HG02798 (cell line): ENCODE results near the gene ABCC1.
"Not testable (repeated sequence)": the region's sequence is repeated elsewhere in the genome, so short reads cannot be mapped to it uniquely, and the experiment has no call there.

Experiments used
- ATAC-seq: cut with Tn5 transposase; IDR thresholded peaks from one replicate; pipeline ENCODE4 v1.9.1; 2021; ENCODE audit warnings: mild to moderate bottlenecking; ENCODE audit not compliant: unreplicated experiment, poor library complexity

ABCC1 gene

DNA sequence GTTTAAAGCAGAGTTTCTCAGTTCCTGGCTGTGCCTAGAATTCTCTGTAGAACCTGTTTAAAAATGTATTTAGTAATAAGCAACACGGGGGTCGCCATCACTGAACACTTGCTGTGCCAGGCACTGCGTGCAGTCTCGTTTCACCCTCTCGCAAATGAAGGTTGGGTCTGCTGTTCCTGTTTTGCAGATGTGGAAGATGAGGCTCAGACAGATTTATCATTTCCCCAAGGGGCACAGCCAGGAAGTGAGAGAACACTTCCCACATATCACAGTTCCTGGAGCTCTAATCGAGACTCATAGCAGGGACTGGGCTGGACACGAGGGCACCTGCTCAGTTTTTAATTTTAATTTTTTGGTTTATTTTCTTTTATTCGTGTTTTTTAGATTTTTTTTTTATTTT lies 151.2 kb downstream of the ABCC1 start:
- no peak for ATAC-seq

DNA sequence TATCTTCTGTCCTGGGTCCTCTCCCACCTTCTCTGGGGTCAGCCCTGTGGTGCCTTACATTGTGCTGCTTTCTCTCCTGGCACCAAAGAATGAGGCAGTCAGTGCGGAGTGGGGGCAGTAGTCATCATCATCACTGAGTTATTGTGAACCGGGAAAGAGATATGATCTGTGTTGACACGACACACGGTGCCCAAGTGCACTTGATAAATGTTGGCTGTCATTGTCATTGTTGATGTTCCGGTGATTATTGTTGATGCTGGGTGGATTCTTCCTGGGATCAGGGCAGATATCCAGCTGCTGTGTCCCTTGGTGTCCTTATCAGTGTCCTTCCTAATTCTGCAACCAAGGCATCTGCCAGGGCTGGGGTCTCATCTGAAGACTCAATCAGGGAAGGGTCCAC lies 152.2 kb downstream of the ABCC1 start:
- no peak for ATAC-seq

DNA sequence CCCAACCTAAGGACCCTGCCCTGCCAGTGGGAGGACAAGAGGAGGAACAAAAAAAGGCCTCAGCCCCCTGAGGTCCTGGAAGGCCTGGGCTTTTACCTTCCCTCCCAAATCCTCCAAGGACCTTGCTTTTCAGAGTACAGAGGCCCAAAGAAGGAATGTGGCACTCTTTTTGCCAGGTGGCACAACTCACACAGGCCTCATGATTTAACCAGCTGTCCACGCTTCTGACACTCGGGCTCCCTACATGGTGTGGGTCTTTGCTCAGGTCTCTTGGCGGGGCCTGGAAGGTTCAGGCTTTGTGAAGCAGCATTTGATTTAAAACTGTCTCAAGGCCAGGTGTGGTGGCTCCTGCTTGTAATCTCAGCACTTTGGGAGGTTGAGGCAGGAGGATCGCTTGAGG lies 153.3 kb downstream of the ABCC1 start:
- ATAC-seq, result no peak

DNA sequence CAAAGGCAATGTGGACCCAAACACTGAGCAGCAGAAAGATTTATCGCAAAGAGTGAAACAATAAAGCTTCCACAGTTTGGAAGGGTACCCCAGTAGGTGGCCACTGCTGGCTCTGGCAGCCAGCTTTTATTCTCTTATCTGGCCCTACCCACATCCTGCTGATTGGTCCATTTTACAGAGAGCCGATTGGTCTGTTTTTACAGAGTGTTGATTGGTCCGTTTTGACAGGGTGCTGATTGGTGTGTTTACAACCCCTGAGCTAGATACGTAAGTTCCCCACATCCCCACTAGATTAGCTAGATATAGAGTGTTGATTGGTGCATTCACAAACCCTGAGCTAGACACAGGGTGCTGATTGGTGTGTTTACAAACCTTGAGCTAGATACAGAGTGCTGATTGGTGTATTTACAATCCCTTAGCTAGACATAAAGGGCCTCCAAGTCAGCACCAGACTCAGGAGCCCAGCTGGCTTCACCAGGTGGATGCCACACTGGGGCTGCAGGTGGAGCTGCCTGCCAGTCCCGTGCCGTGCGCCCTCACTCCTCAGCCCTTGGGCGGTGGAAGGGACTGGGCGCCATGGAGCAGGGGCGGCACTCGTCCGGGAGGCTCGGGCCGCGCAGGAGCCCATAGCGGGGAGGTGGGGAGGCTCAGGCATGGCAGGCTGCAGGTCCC lies 154.9 kb downstream of the ABCC1 start:
- not testable (repeated sequence) for ATAC-seq

DNA sequence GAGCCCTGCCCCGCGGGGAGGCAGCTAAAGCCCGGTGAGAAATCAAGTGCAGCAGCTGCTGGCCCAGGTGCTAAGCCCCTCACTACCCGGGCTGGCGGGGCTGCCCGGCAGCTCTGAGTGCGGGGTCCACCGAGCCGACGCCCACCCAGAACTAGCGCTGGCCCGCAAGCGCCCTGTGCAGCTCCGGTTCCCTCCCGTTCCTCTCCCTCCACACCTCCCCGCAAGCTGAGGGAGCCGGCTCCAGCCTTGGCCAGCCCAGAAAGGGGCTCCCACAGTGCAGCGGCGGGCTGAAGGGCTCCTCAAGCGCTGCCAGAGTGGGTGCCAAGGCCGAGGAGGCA lies 155.4 kb downstream of the ABCC1 start:
- not testable (repeated sequence) for ATAC-seq

DNA sequence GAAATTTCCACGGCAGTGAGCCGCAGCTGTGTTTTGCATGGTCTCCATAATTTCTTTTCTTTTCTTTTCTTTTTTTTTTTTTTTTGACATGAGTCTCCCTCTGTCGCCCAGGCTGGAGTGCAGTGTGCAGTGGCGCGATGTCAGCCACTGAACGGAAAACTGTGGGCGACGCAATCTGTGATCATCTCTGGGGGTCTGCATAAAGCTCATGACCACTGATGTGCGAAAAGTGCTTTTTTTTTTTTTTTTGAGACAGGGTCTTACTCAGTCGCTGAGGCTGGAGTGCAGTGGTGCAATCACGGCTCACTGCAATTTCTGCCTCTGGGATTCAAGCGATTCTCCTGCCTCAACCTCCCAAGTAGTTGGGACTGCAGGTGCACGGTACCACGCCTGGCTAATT lies 156.2 kb downstream of the ABCC1 start:
- ATAC-seq, result no peak

DNA sequence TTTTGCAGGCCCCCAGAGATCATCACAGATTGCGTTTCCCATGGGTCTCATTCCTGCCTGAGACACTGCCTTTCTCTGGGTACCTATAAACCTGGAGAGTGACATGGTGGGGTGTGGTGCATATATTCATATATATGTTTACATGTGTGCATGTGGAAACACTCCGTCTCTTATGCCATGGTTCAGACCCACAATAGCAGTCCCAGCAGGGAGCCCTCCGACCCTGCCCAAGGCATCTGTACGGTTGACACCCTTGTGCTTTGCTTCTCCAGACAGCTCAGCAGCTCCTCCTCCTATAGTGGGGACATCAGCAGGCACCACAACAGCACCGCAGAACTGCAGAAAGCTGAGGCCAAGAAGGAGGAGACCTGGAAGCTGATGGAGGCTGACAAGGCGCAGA lies 157.1 kb downstream of the ABCC1 start:
- no peak for ATAC-seq

DNA sequence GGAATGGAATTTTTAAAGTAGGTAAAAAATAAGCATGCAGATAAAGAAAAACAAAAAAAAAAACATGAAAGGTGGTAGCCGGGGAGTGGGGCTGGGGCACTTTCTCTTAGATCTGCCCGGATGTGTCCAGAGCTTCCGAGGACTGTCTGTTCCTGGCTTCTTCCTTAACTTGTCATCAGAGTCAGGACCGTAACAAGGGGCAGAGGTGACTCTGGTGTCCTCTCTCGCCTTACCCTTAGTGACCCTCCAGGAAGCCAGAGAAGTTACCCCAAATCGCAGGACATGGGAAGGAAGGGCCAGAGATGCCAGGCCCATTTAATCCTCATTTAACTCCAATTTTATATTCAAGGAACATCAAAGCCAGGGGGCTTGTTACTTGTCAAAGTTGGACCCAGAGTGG lies 158.4 kb downstream of the ABCC1 start:
- no peak for ATAC-seq

DNA sequence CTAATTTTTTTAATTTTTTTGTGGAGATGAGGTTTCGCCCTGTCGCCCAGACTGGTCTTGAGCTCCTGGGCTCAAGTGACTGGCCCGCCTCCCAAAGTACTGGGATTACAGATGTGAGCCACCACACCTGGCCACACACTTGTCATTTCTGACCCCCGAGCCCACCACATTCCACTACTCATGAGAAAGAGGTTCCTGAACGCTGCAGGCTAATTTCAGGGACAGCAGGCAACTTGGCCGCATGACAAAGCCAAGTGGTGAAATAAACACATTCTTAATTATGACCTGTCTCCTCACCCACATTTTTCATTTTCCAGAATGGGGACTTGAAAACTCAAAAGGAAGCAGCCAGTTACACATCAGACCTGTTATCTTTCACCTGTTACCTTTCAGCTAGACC lies 159.3 kb downstream of the ABCC1 start:
- no peak for ATAC-seq

DNA sequence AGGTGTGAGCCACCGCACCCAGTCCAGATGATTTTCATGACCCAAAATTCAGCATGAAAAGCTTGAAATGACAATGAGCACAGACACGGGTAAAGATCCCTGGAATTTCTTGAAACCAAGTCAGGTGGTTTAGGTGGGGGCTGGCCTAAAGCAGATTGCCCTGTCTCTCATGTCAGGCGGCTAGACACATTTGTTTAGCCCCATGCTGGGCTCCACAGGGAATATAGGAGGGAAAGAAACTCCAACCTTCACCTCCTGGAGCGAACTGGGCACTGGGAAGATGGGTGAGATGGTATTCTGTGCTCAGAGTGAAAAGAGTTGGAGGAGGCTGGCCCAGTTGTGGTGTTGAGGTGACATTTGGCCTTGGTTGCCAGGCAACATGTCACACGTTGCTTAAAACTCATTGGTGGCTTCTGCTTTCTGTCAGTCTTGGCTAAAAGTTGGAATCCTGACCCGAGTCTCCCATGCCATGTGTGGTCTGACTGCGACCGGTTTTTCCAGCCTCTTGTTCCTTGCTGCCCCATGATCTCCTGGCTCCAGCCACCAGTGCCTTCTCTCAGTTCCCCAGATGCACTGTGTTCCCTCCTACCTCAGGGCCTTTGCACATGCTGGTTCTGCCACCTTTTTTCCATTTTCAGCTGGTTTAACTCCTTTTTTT lies 160.2 kb downstream of the ABCC1 start:
- ATAC-seq, result no peak

DNA sequence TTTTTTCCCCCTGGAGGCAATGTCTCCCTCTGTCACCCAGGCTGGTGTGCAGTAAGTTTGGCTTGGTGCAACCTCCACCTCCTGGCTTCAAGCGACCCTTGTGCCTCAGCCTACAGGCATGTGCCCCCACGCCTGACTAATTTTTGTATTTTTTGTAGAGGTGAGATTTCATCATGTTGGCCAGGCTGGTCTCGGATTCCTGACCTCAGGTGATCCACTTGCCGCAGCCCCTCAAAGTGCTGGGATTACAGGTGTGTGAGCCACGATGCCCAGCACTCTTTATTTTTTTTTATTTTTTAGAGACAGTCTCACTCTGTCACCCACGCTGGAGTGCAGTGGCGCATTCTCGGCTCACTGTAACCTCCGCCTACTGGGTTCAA lies 160.7 kb downstream of the ABCC1 start:
- no peak for ATAC-seq

DNA sequence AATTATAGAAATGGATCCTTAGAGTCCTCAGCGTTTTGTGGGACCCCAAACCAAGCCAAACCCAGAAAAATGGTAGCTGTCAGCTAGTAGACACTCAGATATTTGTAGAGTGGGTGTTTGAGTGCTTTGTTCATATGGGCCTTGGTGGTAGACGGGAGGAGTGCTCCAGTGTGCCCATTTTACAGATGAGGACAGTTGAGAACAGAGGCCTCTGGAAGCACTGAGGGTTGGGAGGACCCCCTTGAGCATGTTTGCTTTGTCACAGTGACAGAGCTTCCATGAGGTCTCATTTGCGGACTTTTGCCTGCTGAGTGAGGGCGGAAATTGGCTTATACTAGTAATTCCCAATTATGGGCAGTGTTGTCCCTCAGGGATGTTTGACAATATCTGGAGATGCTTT lies 162.2 kb downstream of the ABCC1 start:
- ATAC-seq, result no peak

DNA sequence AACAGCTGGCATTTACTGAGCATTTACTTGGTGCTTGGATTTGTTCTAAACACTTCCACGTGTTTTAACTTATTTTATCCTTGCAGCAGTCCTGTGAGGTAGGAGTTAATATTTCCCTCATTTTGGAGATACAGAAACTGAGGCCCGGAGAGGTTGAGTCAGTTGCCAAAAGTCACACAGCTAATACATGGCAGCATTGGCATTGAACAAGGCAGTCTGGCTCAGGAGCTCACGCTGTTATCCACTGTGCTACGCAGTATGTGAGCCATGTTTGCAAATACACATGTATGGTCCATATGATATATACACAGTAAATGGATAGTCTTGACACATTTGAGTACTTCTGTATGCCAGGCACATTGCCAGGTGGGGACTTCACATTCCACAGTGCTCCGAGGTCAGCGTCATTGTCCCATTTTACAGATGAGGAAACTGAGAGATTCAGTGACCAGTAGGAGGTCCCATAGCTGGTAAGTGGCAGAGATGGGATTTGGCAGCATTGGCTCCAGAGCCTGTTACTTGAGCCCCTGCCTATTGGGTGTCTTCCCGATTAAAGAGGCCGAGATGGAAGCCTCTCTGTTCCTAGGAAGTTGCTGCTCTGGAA lies 163.1 kb downstream of the ABCC1 start:
- ATAC-seq, result no peak

DNA sequence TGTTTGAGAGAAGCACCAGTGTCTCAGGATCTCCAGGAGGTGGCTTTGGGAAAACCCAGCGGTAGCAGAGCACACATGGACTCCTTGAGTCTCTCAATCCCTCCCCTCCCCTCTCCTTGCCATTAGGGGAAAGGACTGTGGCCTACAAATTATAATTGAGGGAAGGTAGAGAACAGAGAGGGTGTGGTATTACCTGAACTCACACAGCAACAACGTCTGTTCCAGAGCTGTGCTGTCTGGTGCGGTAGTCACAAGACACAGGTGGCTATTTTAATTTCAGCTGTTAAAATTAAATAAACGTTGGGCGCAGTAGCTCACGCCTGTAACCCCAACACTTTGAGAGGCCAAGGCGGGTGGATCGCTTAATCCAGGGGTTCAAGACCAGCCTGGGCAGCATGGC lies 163.7 kb downstream of the ABCC1 start:
- ATAC-seq, result no peak

DNA sequence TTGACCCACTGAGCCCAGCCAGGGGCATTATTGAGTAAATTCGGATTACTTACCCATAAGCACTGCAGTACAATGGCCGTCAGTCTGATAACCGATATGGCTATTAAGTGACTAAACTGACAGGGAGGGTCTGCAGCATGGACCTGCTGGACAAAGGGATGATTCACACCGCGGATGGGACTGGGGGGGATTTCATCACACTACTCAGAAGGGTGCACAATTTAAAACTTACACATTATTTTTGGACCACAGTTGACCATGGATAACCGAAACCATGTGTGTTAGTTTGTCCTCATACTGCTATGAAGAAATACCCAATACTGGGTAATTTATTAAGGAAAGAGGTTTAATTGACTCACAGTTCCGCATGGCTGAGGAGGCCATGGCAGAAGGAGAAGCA lies 167.4 kb downstream of the ABCC1 start:
- no peak for ATAC-seq

DNA sequence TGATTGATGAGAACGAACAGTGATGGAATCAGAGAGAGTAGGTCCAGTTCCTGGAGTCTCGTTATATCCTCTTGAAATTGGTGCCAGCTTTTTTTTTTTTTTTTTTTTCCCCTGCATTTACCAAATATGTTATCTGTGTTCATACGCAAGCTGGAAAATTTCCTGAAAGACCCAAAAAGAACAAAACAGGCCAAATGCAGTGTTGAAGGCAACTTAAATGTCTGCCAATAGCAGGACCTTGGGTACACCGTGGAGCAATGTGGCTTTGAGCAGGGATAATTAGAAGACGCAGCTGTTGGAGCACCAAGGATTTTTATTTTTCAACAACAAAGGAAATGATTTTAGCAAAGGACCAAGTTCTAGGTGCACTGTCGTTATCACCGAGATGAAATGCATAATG lies 168.9 kb downstream of the ABCC1 start:
- ATAC-seq, result no peak

DNA sequence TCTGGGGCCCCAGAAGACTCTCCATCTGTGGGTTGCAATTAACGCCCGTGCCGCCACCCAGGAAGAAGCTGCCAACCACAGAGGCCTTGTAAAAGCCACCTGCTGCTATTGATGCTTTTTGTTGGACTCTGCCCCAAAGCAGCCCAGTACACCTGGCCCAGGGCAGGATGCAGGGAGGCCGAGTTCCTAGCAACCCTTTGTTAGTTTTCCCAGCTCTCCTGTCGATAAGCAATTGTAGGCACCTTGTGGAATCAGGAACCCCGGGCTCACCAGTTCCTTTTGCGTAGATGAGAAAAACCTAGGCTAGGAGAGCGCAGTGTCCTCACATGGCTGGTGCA lies 170.6 kb downstream of the ABCC1 start:
- ATAC-seq, result no peak

DNA sequence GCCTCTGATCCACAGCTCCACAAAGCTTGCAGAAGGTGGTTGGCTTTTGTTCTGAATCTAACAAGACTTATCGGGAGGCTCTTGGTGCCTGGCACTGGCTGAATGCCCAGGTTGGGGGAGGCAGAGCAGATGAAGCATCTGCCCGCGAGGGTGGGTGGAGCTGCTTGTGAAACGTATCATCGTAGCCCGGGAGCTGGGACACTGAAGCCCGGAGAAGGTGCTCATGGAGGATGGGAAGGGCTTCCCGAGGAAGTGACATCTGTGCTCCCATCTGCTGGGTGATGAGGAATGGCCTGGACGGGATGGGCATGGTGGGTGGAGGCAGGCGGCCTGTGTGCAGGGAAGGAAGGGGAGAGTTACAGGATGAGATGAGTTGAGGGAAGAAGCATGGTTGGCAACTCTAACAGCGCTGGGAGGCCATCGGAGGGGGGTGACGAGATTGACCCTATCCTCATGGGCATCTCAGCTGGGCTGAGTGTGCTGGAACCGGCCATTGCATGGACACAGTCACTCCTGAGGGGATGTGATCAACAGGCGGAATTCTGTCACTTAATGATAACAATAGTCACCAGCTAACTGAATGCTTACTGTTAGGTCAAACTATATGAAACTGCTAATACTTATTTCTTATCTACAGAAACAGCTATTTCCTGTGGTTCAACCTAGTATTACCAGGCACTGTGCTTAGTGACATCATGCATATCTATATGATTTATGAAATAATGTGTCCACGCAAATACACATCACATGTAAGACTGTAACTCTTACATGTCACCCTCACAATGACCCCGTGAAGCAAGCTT lies 171.2 kb downstream of the ABCC1 start:
- ATAC-seq, result no peak

DNA sequence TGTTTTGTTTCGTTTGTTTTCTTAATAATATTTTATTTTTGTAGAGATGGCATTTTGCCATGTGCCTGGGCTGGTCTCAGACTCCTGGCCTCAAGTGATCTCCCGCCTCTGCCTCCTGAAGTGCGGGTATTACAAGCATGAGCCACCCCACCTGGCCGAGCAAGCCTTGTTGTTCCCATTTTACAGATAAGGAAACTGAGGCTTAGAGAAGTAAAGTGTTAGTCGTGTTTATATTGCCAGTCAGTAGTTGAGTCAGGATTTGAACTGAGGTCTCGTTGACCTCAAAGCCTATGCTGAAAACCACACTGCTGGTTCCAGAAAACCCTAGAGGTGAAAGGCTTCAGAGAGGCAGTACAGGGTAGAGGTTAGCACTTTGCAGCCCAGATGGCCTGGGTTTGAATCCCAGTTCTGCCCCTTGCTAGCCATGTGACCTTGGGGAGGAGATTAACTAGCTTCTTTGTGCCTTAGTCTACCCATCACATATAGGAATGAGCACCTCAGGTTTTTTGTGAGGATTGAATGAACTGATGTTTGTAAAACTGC lies 171.8 kb downstream of the ABCC1 start:
- ATAC-seq, result no peak

DNA sequence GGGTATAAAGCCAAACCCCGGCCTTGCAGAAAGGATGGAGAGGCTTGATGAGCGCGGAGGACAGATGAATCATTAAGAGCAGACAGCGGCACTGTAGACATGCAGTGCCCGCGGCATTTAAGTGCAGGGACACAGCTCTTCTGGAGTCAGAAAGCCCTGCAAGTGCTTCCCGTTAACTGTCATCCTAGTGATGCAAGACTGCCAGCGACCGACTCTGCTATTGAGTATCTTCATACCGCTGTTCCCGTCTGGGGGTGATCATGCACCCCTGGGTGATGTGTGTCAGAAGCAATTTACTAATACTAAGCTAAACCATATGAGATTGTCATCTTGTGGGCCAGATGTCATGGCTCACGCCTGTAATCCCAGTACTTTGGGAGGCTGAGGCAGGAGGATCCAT lies 172.8 kb downstream of the ABCC1 start:
- no peak for ATAC-seq

DNA sequence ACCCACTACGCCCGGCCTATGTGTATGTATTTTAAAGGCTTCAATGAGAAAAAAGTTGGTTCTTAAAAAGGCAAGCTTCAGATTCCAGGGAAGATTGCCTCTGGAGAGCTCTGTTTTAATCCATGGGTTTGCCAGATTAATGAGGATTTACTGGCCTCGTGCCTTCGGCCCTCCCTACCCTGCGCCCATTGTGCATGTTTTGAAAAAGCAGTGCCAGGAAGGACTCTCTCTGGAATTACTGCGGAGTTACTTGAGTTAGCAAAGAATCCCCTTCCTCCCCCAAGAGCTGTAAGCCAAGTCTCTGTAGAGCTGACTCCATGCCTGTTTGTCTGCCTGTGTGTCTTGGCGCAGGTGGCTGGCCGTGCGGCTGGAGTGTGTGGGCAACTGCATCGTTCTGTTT lies 175.0 kb downstream of the ABCC1 start:
- ATAC-seq, result no peak
